CD8-positive, alpha-beta memory T cell (primary cell): Measurements from ENCODE around the gene SLC22A17. TPM values are rescaled to one million over a fixed set of nuclear protein-coding genes. Genes with fewer than 3 reads are reported as not detected.

Experiments
- CTCF ChIA-PET: fragments of 350-600 bp; sonication (Branson Sonifier 250); formaldehyde crosslinking; loops from one replicate; lab custom pipeline; 2021; ENCODE audit warnings: antibody characterized with exemption; lab: Charles Lee
- POLR2A ChIA-PET: fragments of 350-600 bp; sonication (Branson Sonifier 250); formaldehyde crosslinking; loops from one replicate; lab custom pipeline; 2021; ENCODE audit warnings: antibody characterized with exemption; lab: Charles Lee
- DNase-seq, 5 donors: peaks; one replicate each; pipeline versions ENCODE4 v3.0.0 to v3.0.0-alpha.2; 2020 to 2022; ENCODE audit warnings: mixed read lengths in 1 of 5
- H3K27ac ChIP-seq: one replicate; pipeline ENCODE4 v1.7.0; 2013; ENCODE audit warnings: low read depth, mild to moderate bottlenecking, low read length, moderate library complexity
- H3K27me3 ChIP-seq: 2 replicates; pipeline ENCODE4 v1.7.0; 2013; ENCODE audit warnings: low read length, mild to moderate bottlenecking; ENCODE audit not compliant: insufficient read depth, poor library complexity, severe bottlenecking
- H3K36me3 ChIP-seq: 2 replicates; pipeline ENCODE4 v1.7.0; 2013; ENCODE audit warnings: mild to moderate bottlenecking, low read length, moderate library complexity; ENCODE audit not compliant: insufficient read depth
- H3K4me1 ChIP-seq: 2 replicates; pipeline ENCODE4 v1.7.0; 2013; ENCODE audit warnings: mild to moderate bottlenecking, low read length, moderate library complexity; ENCODE audit not compliant: insufficient read depth
- H3K4me3 ChIP-seq: 2 replicates; pipeline ENCODE4 v1.7.0; 2013; ENCODE audit warnings: mild to moderate bottlenecking, low read length
- H3K9me3 ChIP-seq: 2 replicates; pipeline ENCODE4 v1.7.0; 2013; ENCODE audit warnings: mild to moderate bottlenecking, low read length
- H3K27ac Mint-ChIP-seq, 8 donors: one replicate each; pipeline ENCODE4 v1.8.0; 2020 to 2021; ENCODE audit warnings: mixed read lengths in 8 of 8, mild to moderate bottlenecking in 6 of 8, inconsistent platforms in 3 of 8, moderate library complexity in 3 of 8
- H3K27me3 Mint-ChIP-seq, 2 donors: one replicate each; pipeline ENCODE4 v1.8.0; 2020 to 2021; ENCODE audit warnings: mixed read lengths in 2 of 2, mild to moderate bottlenecking in 1 of 2, moderate library complexity in 1 of 2
- H3K36me3 Mint-ChIP-seq, 3 donors: one replicate each; pipeline ENCODE4 v1.8.0; 2020 to 2021; ENCODE audit warnings: mixed read lengths in 3 of 3, inconsistent platforms in 1 of 3, mild to moderate bottlenecking in 1 of 3
- H3K4me1 Mint-ChIP-seq, 3 donors: one replicate each; pipeline ENCODE4 v1.8.0; 2020 to 2021; ENCODE audit warnings: mixed read lengths in 3 of 3, inconsistent platforms in 1 of 3, mild to moderate bottlenecking in 1 of 3
- H3K4me3 Mint-ChIP-seq, 7 donors: one replicate each; pipeline ENCODE4 v1.8.0; 2020 to 2021; ENCODE audit warnings: mixed read lengths in 7 of 7, mild to moderate bottlenecking in 6 of 7, moderate library complexity in 4 of 7, inconsistent platforms in 2 of 7
- H3K9me3 Mint-ChIP-seq, 5 donors: one replicate each; pipeline ENCODE4 v1.8.0; 2020 to 2022; ENCODE audit warnings: mixed read lengths in 5 of 5, mild to moderate bottlenecking in 3 of 5, moderate library complexity in 2 of 5, inconsistent platforms in 1 of 5
- polyA plus RNA-seq: library from polyadenylated mRNA; unstranded; fragments of 300-500 nt; fragmentation: Illumina TruSeq; gene quantifications from one replicate; pipeline ENCODE4 v1.2.3, GENCODE V29; 2021
- total RNA-seq, 2 experiments: library from RNA; stranded (reverse); gene quantifications; one replicate each; pipeline ENCODE4 v1.2.3, GENCODE V29; 2021

SLC22A17 gene
- total and polyA plus RNA-seq, 3 experiments from 2014 or later = 1.6 to 2.8 (median 2.6) TPM

- Histone ChIP-seq H3K27ac (no peak overlapping the region), H3K9me3 (no peaks in the 10 kb centered on the region), H3K4me3 (no peak overlapping the region), H3K36me3 (peaks cover 5% of the 10 kb centered on the region), H3K27me3 (no peaks in the 10 kb centered on the region), H3K4me1 (peaks cover 26% of the 10 kb centered on the region)
- peak overlapping the region in 4 of 8 donors; percentile 17 to 95 (median 62) for H3K27ac Mint-ChIP-seq
- H3K9me3 Mint-ChIP-seq = no peaks in the 10 kb centered on the region
- H3K36me3 Mint-ChIP-seq = peaks cover 0 to 24% (median 0%) of the 10 kb centered on the region in 3 donors
- no peak for DNase-seq
- peak overlapping the region in 1 of 7 donors; percentile 75 for H3K4me3 Mint-ChIP-seq
- CTCF ChIA-PET = interaction anchor here (5.3 kb wide), 1 partner anchor 11 kb away, joined by 31 read pairs; the partner anchor contains the start of gene HOMEZ
- H3K4me1 Mint-ChIP-seq = peaks cover 24 to 39% (median 31%) of the 10 kb centered on the region in 3 donors
- peaks cover 0 to 3% of the 10 kb centered on the region in 2 donors for H3K27me3 Mint-ChIP-seq
- POLR2A ChIA-PET = interaction anchor here (1.9 kb wide), 1 partner anchor 23 kb away, joined by 7 read pairs; the partner anchor contains the start of gene PABPN1
Measured at GRCh38 chr14:23297611-23298277, 54.9 kb downstream of the SLC22A17 start.

GRCh38 chr14:23297096-23297495 is 55.6 kb downstream of the SLC22A17 start:
- Mint-ChIP-seq H3K4me1 (peaks cover 21 to 35% (median 27%) of the 10 kb centered on the region in 3 donors), H3K27me3 (peaks cover 0 to 2% of the 10 kb centered on the region in 2 donors), H3K4me3 (peak overlapping the region in 1 of 7 donors; percentile 31), H3K9me3 (no peaks in the 10 kb centered on the region), H3K27ac (peak overlapping the region in 1 of 8 donors; percentile 95), H3K36me3 (peaks cover 0 to 20% (median 0%) of the 10 kb centered on the region in 3 donors)
- DNase-seq = no peak
- peaks cover 5% of the 10 kb centered on the region for H3K36me3 ChIP-seq
- CTCF ChIA-PET = interaction anchor here (1.0 to 5.3 kb wide), 4 partner anchors 10 to 176 kb away, joined by 3 to 31 read pairs (median 4); partner anchors contain the start of gene HOMEZ
- no peaks in the 10 kb centered on the region for H3K9me3 ChIP-seq
- H3K27ac ChIP-seq = no peak overlapping the region
- POLR2A ChIA-PET = interaction anchor here (0.8 to 1.9 kb wide), 2 partner anchors 11 to 24 kb away, joined by 3 to 7 read pairs; partner anchors contain the start of genes HOMEZ and PABPN1
- H3K4me3 ChIP-seq = no peak overlapping the region
- peaks cover 26% of the 10 kb centered on the region for H3K4me1 ChIP-seq
- H3K27me3 ChIP-seq = no peaks in the 10 kb centered on the region

Other genes with a start within 250 kb of the SLC22A17 start
- not detected for gene CIROP, start 247.9 kb downstream of the SLC22A17 start, total RNA-seq
- not detected for gene CIROP, start 247.9 kb downstream of the SLC22A17 start, polyA plus RNA-seq
- under 1 TPM; 0.16 to 0.22 TPM for gene CEBPE, start 233.6 kb downstream of the SLC22A17 start, total RNA-seq
- gene CEBPE, start 233.6 kb downstream of the SLC22A17 start, polyA plus RNA-seq = not detected
- gene SLC7A8, start 169.2 kb downstream of the SLC22A17 start, total RNA-seq = 1 to 10 TPM; 1.4 to 2.5 TPM
- 0.51 TPM for gene SLC7A8, start 169.2 kb downstream of the SLC22A17 start, polyA plus RNA-seq
- not detected for gene RNF212B, start 115.0 kb downstream of the SLC22A17 start, total RNA-seq
- not detected for gene RNF212B, start 115.0 kb downstream of the SLC22A17 start, polyA plus RNA-seq
- gene HOMEZ, start 66.8 kb downstream of the SLC22A17 start, total RNA-seq = 10 to 100 TPM; 12.8 to 13.4 TPM
- 4.9 TPM for gene HOMEZ, start 66.8 kb downstream of the SLC22A17 start, polyA plus RNA-seq
- gene PPP1R3E, start 50.0 kb downstream of the SLC22A17 start, total RNA-seq = 10 to 100 TPM; 16.2 to 18.2 TPM
- gene PPP1R3E, start 50.0 kb downstream of the SLC22A17 start, polyA plus RNA-seq = 2.0 TPM
- 1 to 10 TPM in 1 of 2 experiments, under 1 TPM in 1; 0.86 to 1.0 TPM for gene BCL2L2, start 46.1 kb downstream of the SLC22A17 start, total RNA-seq
- 0.29 TPM for gene BCL2L2, start 46.1 kb downstream of the SLC22A17 start, polyA plus RNA-seq
- gene PABPN1, start 31.4 kb downstream of the SLC22A17 start, total RNA-seq = 100 to 1,000 TPM; 308 TPM
- gene PABPN1, start 31.4 kb downstream of the SLC22A17 start, polyA plus RNA-seq = 125 TPM
- gene EFS, start 12.3 kb upstream of the SLC22A17 start, total RNA-seq = not detected
- not detected for gene EFS, start 12.3 kb upstream of the SLC22A17 start, polyA plus RNA-seq
- gene IL25, start 19.9 kb upstream of the SLC22A17 start, total RNA-seq = not detected
- gene IL25, start 19.9 kb upstream of the SLC22A17 start, polyA plus RNA-seq = not detected
- not detected for gene CMTM5, start 24.2 kb upstream of the SLC22A17 start, total RNA-seq
- gene CMTM5, start 24.2 kb upstream of the SLC22A17 start, polyA plus RNA-seq = not detected
- under 1 TPM in 1 of 2 experiments, not detected in 1; 0.09 TPM for gene MYH6, start 55.4 kb upstream of the SLC22A17 start, total RNA-seq
- not detected for gene MYH6, start 55.4 kb upstream of the SLC22A17 start, polyA plus RNA-seq
- not detected for gene MYH7, start 82.8 kb upstream of the SLC22A17 start, total RNA-seq
- gene MYH7, start 82.8 kb upstream of the SLC22A17 start, polyA plus RNA-seq = not detected
- gene NGDN, start 116.8 kb upstream of the SLC22A17 start, total RNA-seq = 10 to 100 TPM; 82.7 to 88.7 TPM
- gene NGDN, start 116.8 kb upstream of the SLC22A17 start, polyA plus RNA-seq = 74.9 TPM
- 1 to 10 TPM; 2.4 to 2.5 TPM for gene ZFHX2, start 198.9 kb upstream of the SLC22A17 start, total RNA-seq
- gene ZFHX2, start 198.9 kb upstream of the SLC22A17 start, polyA plus RNA-seq = not detected
- 10 to 100 TPM; 13.4 TPM for gene THTPA, start 203.4 kb upstream of the SLC22A17 start, total RNA-seq
- 10.7 TPM for gene THTPA, start 203.4 kb upstream of the SLC22A17 start, polyA plus RNA-seq
- 100 to 1,000 TPM; 152 to 154 TPM for gene AP1G2, start 214.9 kb upstream of the SLC22A17 start, total RNA-seq
- gene AP1G2, start 214.9 kb upstream of the SLC22A17 start, polyA plus RNA-seq = 80.8 TPM
- gene JPH4, start 225.9 kb upstream of the SLC22A17 start, total RNA-seq = 1 to 10 TPM; 1.8 TPM
- gene JPH4, start 225.9 kb upstream of the SLC22A17 start, polyA plus RNA-seq = not detected